Inflammatory macrophage treated with lipopolysaccharide for 1 hour (primary cell): ENCODE data around the gene FNDC1.

Experiments
- DNase-seq, 2 donors: peaks; one replicate each; pipeline ENCODE4 v3.0.0-alpha.2; 2020 to 2022

The FNDC1 gene

GRCh38 chr6:159169193-159169555 is at the start of gene FNDC1:
FNDC1 (plus strand) TSS chr6:159169400; CDS start chr6:159169597, 197 bp downstream.
- DNase-seq, result peak; percentile 17 to 57

- DNase-seq, result peak; percentile 83 to 92
Measured at GRCh38 chr6:159119791-159120190, 49.4 kb upstream of the FNDC1 start.

GRCh38 chr6:159121486-159121885 is 47.7 kb upstream of the FNDC1 start:
- DNase-seq, result peak; percentile 43 to 47

- peak in 1 of 2 donors; percentile 39 for DNase-seq
Measured at GRCh38 chr6:159122453-159122852, 46.7 kb upstream of the FNDC1 start.

- peak; percentile 24 to 77 for DNase-seq
Measured at GRCh38 chr6:159123831-159124230, 45.4 kb upstream of the FNDC1 start.

- DNase-seq, result no peak
Measured at GRCh38 chr6:159125014-159125609, 44.1 kb upstream of the FNDC1 start.

- peak; percentile 35 to 75 for DNase-seq
Measured at GRCh38 chr6:159125951-159126352, 43.2 kb upstream of the FNDC1 start.

GRCh38 chr6:159126590-159126989 is 42.6 kb upstream of the FNDC1 start:
- DNase-seq, result no peak

- no peak for DNase-seq
Measured at GRCh38 chr6:159127701-159128100, 41.5 kb upstream of the FNDC1 start.

- DNase-seq, result no peak
Measured at GRCh38 chr6:159128978-159129377, 40.2 kb upstream of the FNDC1 start.

- no peak for DNase-seq
Measured at GRCh38 chr6:159130846-159131245, 38.4 kb upstream of the FNDC1 start.

GRCh38 chr6:159131709-159132108 is 37.5 kb upstream of the FNDC1 start:
- no peak for DNase-seq

- no peak for DNase-seq
Measured at GRCh38 chr6:159132664-159133063, 36.5 kb upstream of the FNDC1 start.

GRCh38 chr6:159134701-159135364 is 34.4 kb upstream of the FNDC1 start:
- peak; percentile 56 to 96 for DNase-seq

- DNase-seq, result no peak
Measured at GRCh38 chr6:159137676-159138075, 31.5 kb upstream of the FNDC1 start.

- no peak for DNase-seq
Measured at GRCh38 chr6:159142531-159142930, 26.7 kb upstream of the FNDC1 start.

GRCh38 chr6:159148641-159149040 is 20.6 kb upstream of the FNDC1 start:
- DNase-seq, result no peak

GRCh38 chr6:159149641-159150040 is 19.6 kb upstream of the FNDC1 start:
- DNase-seq, result no peak

- DNase-seq, result peak; percentile 60 to 85
Measured at GRCh38 chr6:159151266-159151855, 17.8 kb upstream of the FNDC1 start.

GRCh38 chr6:159152041-159152440 is 17.2 kb upstream of the FNDC1 start:
- no peak for DNase-seq

- no peak for DNase-seq
Measured at GRCh38 chr6:159152782-159153181, 16.4 kb upstream of the FNDC1 start.

GRCh38 chr6:159155679-159156078 is 13.5 kb upstream of the FNDC1 start:
- no peak for DNase-seq

- no peak for DNase-seq
Measured at GRCh38 chr6:159156089-159156488, 13.1 kb upstream of the FNDC1 start.

GRCh38 chr6:159157431-159157830 is 11.8 kb upstream of the FNDC1 start:
- DNase-seq, result no peak
